Epithelial cell of alveolus of lung (primary cell): Measurements from ENCODE around the gene NOXO1. TPM values are rescaled to one million over a fixed set of nuclear protein-coding genes. Genes with fewer than 3 reads are reported as not detected.

ENCODE experiments used
- total RNA-seq: library from RNA; depleted of rRNA; stranded (reverse); fragments of >200 nt; gene quantifications from 2 replicates; pipeline ENCODE4 v1.2.1, GENCODE V29; 2015

The NOXO1 gene, protein sequence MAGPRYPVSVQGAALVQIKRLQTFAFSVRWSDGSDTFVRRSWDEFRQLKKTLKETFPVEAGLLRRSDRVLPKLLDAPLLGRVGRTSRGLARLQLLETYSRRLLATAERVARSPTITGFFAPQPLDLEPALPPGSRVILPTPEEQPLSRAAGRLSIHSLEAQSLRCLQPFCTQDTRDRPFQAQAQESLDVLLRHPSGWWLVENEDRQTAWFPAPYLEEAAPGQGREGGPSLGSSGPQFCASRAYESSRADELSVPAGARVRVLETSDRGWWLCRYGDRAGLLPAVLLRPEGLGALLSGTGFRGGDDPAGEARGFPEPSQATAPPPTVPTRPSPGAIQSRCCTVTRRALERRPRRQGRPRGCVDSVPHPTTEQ
- not detected in 2 replicates for total RNA-seq

DNA sequence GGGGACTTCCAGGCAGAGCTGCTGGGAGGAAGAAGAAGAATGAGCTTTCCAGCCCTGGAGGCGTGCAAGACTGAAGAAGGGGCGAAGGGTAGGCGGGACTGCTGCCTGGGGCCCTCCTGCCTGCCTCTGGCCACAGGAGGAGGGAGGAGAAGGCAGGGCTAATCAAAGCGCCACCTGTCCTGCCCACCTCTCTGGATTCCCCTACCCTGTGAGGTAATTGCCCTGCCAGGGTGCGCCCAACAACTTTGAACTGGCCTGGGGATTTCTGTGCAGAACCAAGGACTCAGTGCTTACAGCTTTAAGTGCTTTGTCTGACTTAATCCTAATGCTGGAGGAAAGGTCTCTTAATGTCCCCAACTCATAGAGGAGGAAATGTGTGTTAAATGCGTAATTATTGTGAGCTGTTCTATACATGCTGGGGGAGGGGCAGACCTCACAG lies at the start of gene NOXO1:
TSS of gene NOXO1 (minus strand) at position 72 of the 439 bp plus-strand sequence. CDS start 290 bp downstream, outside the sequence.

DNA sequence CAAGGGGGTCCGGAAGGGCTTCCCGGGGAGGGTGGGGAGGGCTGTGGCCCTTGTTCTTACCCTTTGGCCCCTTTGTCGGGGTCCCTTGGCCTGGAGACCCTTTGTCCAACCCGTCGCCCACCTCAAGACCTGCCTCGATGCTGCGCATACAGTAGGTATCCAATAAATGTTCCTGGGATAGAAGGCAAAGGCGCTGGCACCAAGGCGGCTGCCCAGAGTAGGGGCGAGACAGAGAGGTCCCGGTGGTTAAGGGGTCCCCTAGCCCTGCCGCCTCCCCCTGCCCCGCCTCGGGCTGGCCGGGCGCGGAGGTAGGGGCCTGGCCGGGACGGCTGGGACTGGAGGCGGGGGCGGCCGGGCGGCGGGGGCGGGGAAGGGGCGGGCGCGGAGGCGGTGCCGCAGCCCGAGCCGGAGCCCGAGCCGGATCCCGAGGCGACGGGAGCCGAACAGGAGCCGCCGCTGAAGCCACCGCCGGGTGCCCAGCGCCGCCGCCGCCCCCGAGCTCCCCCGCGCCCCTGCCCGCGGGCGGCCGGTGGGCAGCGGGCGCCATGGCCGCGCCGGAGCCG lies 45.3 kb upstream of the NOXO1 start, which contains the start of gene NHERF2:
TSS of gene NHERF2 (plus strand) at position 442 of the 563 bp plus-strand sequence. CDS start at position 546, 104 bp downstream.

DNA sequence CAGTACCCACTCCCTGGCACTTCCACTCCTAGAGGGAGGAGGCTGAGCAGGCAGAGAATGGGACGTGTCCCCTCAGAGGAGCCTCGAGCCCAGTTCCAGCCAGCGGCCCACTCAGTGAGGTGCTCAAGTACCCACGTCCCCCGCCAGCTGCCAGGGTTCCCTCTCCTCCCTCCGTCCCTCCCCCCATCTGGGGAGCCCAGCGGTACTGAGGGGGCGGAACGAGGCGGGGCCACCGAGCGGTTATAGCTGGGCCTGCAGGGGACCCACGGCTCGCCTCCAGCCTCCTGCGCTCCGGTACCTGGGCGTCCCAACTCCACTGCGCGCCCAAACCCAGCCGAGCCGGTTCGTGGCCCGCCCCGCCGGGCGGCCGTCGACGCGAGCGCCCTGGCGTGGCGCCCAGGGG lies 38.2 kb upstream of the NOXO1 start, which contains the start of gene NPW:
TSS of gene NPW (plus strand) at position 268 of the 403 bp plus-strand sequence.

DNA sequence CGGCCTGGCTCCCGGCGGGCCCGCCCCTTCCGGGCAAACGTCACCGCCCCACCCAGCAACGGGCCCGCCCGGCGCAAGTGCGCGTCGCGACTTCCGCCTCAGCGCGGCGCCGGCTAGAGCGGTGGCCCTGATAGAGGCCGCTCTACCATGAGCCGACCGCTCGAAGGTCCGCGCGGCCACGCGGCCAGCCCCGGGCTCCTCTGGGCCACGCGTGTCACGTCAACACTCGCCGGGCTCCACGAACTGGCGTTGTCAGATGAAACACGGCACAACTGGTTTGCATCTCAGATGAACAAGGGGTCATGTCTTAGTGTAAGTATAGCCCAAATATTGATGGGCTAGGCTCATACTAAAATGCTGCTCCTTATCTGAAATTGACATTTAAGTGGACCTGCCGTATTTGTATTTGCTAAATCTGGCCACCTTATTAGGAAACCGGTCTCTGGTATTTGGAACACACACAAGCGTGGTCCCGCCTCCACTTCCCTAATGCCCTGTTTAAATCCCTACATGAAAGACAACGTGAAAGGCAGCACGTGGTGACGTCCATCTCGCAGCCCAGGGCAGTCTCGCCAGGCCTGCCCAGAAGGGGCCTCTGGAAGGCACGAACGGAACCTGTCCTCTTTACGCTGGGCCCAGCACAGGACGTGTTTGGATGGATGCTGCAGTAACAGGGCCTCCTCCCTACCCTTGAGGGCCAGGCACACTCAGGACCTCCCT lies 28.7 kb upstream of the NOXO1 start, which contains the start of gene ZNF598:
TSS of gene ZNF598 (minus strand) at position 31 of the 720 bp plus-strand sequence.

DNA sequence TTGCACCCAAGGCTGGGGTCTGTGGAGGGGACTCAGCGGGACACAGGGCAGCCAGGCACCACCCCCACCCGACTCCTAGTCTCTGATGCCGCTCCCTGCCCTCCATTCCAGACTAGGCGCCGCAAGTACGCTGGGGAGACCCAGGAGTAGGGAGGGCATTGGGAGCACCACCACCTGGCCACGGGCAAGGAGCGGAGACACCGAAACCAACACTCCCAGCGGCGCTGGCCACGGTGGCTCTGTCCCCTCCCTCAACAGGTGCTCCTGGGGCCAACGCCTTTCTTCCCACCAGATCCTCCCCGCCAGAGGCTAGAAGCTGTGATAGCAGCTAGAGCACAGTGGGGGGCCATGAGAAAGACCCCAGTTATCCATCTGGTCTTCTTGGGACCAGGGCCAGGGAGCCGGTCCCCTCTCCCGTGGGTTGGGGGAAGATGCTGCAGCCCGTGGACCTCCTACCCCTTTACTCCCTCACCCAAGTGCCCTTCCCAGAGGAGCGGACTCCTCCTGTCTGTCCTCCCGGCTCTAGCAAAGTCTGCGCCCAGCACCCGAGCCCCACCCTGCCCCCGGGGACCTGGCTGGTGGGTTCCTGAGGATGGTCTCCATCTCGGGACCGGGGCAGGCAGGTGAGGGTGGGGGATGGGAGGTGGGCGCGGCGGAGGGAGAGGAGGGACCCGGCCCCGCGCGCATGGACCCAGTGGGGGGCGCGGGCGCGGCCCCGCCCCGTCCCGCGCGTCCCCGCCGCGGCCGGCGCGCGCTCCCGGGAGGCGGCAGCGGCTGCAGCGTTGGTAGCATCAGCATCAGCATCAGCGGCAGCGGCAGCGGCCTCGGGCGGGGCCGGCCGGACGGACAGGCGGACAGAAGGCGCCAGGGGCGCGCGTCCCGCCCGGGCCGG lies 8.2 kb upstream of the NOXO1 start, which contains the start of gene SYNGR3:
TSS of gene SYNGR3 (plus strand) at position 762 of the 892 bp plus-strand sequence. CDS start 133 bp downstream, outside the sequence.

DNA sequence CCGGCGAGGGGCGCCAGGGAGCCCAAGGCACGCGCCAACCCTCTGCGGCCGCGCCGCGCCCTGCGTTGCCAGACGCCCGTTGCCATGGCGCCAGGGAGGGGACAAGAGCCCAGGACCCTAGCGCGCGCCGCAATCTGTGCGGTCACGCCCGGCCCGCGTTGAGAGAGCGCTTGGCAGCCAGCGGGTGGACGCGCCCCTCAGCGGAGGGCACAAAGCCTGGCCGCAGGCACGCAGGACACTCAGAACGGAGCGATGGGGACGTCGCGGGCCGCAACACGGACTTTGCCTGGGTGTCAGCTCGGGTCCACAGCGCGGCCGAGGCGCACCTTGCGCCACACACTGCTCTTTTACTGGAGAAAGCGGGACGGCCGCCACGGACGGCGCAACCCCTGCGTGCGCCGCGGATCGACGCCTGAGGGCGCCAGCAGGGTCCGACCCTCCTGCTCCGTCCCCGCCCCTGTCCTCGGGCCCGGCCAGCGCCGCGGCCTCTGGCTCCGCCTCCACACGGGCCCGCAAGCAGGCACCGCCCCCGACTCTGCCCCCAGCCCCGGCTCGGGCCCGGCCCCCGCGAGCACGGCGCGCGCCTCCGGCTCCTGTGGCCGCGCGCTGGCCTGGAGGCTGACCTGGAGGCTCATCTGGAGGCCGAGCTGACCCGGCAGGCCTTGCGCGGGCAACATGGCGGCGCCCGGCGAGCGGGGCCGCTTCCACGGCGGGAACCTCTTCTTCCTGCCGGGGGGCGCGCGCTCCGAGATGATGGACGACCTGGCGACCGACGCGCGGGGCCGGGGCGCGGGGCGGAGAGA lies 2.5 kb upstream of the NOXO1 start, which contains the start of gene GFER:
TSS of gene GFER (plus strand) at position 650 of the 803 bp plus-strand sequence. CDS start at position 676, 26 bp downstream.

DNA sequence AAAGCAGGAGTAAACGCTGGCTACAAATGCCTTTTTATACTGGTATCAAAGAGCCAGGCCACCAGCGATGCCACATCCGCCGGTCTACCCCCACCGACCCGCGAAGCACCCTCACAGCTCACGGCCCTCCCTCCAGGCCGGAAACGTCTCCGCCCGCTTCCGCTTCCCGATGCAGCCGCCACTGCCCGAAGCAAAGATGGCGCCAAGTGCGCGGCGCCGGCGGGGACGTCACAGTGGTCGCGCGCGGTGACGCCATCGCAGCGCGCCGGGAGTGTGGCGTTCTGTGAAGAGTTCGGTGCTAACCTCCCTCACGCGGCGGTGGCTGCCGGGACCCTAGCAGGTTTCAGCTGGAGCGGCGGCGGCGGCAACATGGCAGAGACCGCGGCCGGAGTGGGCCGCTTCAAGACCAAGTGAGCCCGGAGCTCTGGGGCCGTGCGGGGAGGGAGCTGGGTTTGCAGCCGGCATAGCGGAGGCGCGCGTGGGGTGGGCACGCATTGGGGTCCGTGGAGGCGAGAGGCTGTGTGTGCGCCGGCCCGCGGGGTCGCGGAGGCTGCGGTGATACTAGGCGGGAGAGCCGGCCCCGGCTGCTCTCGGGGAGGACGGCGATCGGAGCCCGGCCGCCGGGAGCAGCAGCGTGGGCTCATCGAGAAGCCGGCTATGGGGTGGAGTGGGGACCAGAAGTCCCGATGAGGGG lies 9.3 kb downstream of the NOXO1 start, which contains the start of gene TBL3:
TSS of gene TBL3 (plus strand) at position 258 of the 694 bp plus-strand sequence. CDS start at position 370, 112 bp downstream.

DNA sequence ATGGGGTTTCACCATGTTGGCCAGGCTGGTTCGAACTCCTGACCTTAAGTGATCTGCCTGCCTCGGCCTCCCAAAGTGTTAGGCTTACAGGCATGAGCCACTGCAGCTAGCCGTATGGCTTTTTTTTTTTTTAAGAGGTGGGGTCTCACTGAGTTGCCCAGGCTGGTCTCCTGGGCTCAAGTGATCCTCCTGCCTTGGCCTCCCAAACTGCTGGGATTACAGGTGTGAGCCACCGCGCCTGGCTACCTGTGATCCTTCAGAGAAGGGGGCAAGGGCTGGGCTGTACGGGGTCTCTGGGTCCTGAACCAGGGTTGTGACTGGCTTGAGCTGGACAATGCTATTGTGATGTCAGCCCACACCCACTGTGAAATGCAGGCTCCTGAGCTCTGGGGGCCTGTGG lies 14.8 kb downstream of the NOXO1 start, which contains the start of gene RNF151:
TSS of gene RNF151 (plus strand) at position 397 of the 400 bp plus-strand sequence. CDS start 26 bp downstream, outside the sequence.

DNA sequence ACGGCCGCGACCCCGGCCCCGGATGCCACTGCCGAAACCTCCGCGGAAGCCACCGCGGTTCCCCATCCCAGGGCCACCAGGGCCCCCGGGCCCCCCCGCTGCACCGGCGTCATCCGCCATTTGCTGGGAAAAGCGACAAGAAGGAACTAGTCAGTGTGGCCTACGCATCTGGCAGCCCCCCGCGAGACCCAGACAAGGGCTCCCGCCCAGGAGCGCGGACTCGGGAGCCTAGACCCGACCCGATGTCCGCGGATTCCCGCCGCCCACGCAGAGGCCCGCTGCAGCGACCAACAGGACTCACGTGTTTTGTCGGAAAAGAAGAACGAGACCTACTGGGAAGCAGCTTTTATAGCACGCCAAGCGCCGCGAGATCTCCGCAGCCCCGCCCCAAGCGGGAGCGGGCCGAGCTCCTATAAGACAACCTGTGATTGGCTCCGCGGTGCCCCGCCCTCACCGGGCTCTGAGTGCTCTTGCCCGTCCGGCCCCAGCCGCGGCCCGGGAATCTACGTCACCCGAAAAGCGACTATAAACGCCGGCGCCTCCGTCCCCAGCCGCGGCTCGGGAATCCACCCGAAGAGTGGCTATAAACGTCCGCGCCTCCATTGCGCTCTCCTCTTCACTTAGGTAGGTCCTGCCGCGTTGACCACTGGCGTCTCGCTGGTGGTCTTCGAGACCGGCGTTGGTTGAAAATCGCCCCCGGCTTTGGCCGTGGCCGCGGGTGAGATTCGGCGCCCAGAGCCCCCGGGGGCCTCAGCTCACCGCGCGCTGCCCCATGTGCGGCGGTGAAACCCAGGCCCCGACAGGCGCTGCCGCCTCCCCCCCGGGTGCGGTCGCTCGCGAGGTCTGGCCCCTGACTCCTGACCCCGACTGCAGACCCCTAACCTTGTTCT lies 16.5 kb downstream of the NOXO1 start, which contains the start of gene RPS2:
TSS of gene RPS2 (minus strand) at position 321 of the 890 bp plus-strand sequence. CDS start at position 120, 201 bp downstream.

DNA sequence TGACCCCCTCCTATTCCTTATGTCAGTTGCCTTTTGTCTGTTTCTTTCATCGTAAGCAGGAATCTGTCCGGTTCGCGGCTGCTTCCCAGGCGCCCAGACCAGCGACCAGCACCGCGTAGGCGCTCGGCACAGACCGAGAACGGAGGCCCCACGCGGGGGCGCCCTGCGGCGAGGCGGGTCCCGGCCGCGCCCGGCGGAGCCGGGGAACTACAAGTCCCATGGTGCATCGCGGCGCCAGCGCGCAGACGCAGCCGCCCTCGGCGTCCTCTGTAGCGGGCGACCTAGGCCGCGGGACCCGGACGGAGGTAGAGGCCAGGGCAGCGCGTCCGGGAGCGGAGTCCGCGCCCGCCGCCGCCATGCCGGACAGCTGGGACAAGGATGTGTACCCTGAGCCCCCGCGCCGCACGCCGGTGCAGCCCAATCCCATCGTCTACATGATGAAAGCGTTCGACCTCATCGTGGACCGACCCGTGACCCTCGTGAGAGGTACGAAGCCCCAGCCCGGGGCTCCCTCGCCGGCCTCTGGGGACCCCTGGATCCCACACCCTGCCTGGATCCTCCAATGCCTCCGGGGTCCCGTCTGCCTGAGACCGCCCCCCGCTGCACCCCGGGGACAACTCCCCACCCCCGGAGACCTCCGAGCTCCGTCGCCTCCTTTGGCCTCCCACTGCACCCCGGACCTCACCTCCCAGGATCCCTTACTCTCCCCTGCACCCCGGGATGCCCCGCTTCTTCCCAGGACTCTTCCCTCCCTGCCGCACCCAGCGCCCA lies 21.8 kb downstream of the NOXO1 start, which contains the start of gene NDUFB10:
TSS of gene NDUFB10 (plus strand) at position 270 of the 771 bp plus-strand sequence. CDS start at position 357, 87 bp downstream.

DNA sequence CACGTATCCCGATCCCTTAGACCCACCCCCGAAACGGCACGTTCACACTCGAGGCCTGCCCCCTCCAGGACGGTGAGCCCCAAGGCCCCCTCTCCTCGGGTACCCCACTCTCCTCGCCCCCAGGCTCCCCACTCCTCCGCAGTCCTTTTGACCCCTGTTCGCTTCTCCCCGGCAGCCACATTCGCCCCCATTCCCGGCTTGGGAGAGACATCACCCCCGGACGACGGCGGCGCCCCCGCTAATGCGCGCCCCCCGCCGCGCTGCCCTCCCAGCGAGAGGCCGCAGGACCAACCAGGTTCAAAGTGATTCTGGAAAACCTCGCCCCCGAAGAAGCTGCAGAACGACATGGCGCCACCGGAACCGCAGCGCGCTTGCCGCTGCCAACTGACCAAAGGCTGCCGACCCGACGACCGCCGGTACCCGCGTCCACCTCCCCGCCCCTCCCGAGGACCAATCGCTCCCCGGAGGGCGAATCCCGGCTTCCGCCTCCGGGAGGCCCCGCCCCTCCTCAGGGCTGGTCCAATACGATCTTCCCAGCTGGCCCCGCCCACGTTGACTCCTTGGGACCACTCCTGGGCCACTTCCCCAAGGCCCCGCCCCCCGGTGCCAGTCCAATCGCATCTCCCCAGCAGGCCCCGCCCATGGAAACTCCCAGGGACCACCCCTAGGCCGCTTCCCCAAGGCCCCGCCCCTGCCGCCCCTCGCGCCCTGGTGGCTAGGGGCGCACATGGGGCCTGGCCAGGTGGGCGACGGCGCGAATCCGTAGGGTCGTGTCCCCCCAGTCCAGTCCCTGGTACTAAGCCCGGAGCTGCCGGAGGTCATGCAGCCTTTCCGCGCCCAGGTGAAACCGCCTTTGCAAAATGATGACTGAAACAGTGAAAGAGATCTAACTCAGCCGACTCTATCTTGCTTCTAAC lies 38.2 kb downstream of the NOXO1 start, which contains the start of gene MSRB1:
TSS of gene MSRB1 (minus strand) at position 390 of the 917 bp plus-strand sequence. CDS start at position 347, 43 bp downstream.

Other genes starting within 250 kb of the NOXO1 start
- 70.7 and 98.0 TPM in 2 replicates for gene NME3, start 209.9 kb downstream of the NOXO1 start, total RNA-seq
- gene EME2, start 208.7 kb downstream of the NOXO1 start, total RNA-seq = 3.2 and 8.9 TPM in 2 replicates
- gene MRPS34, start 208.3 kb downstream of the NOXO1 start, total RNA-seq = 96.9 and 118 TPM in 2 replicates
- 25.3 and 62.7 TPM in 2 replicates for gene SPSB3, start 198.9 kb downstream of the NOXO1 start, total RNA-seq
- gene NUBP2, start 198.5 kb downstream of the NOXO1 start, total RNA-seq = 112 and 137 TPM in 2 replicates
- not detected in 2 replicates for gene IGFALS, start 187.8 kb downstream of the NOXO1 start, total RNA-seq
- gene HAGH, start 154.6 kb downstream of the NOXO1 start, total RNA-seq = 13.3 and 24.7 TPM in 2 replicates
- gene FAHD1, start 154.3 kb downstream of the NOXO1 start, total RNA-seq = 22.0 and 61.2 TPM in 2 replicates
- 0.08 TPM in 1 of 2 replicates, not detected in the other for gene MEIOB, start 109.3 kb downstream of the NOXO1 start, total RNA-seq
- gene HS3ST6, start 63.1 kb downstream of the NOXO1 start, total RNA-seq = not detected in 2 replicates
- gene MSRB1, start 38.3 kb downstream of the NOXO1 start, total RNA-seq = 7.4 and 10.2 TPM in 2 replicates
- gene RPL3L, start 26.8 kb downstream of the NOXO1 start, total RNA-seq = not detected in 2 replicates
- gene NDUFB10, start 21.9 kb downstream of the NOXO1 start, total RNA-seq = 289 and 350 TPM in 2 replicates
- 3,892 and 6,799 TPM in 2 replicates for gene RPS2, start 16.6 kb downstream of the NOXO1 start, total RNA-seq
- gene RNF151, start 14.6 kb downstream of the NOXO1 start, total RNA-seq = not detected in 2 replicates
- gene TBL3, start 9.4 kb downstream of the NOXO1 start, total RNA-seq = 51.7 and 71.4 TPM in 2 replicates
- 15.6 and 25.9 TPM in 2 replicates for gene GFER, start 2.7 kb upstream of the NOXO1 start, total RNA-seq
- gene SYNGR3, start 8.5 kb upstream of the NOXO1 start, total RNA-seq = 5.4 and 7.6 TPM in 2 replicates
- 33.7 and 41.0 TPM in 2 replicates for gene ZNF598, start 28.4 kb upstream of the NOXO1 start, total RNA-seq
- gene NPW, start 38.3 kb upstream of the NOXO1 start, total RNA-seq = 5.6 and 6.6 TPM in 2 replicates
- 56.8 and 85.8 TPM in 2 replicates for gene NHERF2, start 45.4 kb upstream of the NOXO1 start, total RNA-seq
- gene NTHL1, start 66.4 kb upstream of the NOXO1 start, total RNA-seq = 25.9 and 28.7 TPM in 2 replicates
- gene TSC2, start 66.5 kb upstream of the NOXO1 start, total RNA-seq = 33.1 and 51.4 TPM in 2 replicates
- gene PKD1, start 154.4 kb upstream of the NOXO1 start, total RNA-seq = 72.0 and 175 TPM in 2 replicates
- gene RAB26, start 167.2 kb upstream of the NOXO1 start, total RNA-seq = 0.91 and 3.3 TPM in 2 replicates
- 65.8 and 73.5 TPM in 2 replicates for gene TRAF7, start 174.3 kb upstream of the NOXO1 start, total RNA-seq
- under 0.01 and 0.08 TPM in 2 replicates for gene CASKIN1, start 215.1 kb upstream of the NOXO1 start, total RNA-seq
- 38.7 and 61.3 TPM in 2 replicates for gene MLST8, start 224.0 kb upstream of the NOXO1 start, total RNA-seq
- 0.13 and 1.2 TPM in 2 replicates for gene BRICD5, start 229.4 kb upstream of the NOXO1 start, total RNA-seq
- gene PGP, start 233.4 kb upstream of the NOXO1 start, total RNA-seq = 4.1 and 16.3 TPM in 2 replicates
- gene E4F1, start 242.1 kb upstream of the NOXO1 start, total RNA-seq = 16.4 and 37.3 TPM in 2 replicates